GM19043 (cell line): ENCODE results near the gene APOL4.
"Not testable (repeated sequence)": the region's sequence is repeated elsewhere in the genome, so short reads cannot be mapped to it uniquely, and the experiment has no call there.

Source experiments
- ATAC-seq: cut with Tn5 transposase; IDR thresholded peaks from one replicate; pipeline ENCODE4 v1.9.1; 2021; ENCODE audit warnings: low read depth; ENCODE audit not compliant: unreplicated experiment

Gene APOL4

DNA sequence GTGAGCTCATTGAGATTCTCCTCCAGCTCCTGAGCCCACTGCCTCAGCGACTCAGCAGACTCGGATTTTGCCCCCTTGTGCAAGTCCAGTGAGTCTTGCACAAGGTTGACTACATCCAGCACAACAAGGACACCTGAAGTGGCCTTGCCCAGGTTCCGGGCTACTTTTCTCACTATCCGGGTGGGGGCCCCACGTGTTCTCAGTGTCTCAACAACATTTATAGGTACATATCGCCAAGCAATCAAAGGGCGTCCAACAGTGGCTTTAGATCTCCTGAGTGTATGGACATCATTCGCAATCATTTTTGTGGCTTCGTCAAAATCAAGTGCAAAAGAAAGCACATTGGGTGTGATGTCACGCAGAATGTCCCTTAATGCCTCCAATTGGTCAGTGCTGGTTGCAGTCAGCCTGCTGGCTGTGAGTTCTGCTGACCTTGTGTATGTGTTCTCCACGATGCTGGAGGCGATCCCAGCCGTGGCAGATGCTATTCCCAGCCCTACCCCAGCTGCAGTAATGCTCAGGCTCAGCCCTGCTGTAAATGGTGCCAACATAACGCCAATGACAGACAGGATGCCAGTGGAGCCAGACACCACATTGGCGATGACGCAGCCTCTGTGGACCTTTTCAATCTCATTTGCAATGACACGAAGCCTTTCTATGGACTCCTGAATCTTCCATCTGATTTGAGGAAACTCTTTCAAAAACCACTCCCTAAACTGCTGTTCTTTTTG lies 10.3 kb downstream of the APOL4 start:
- no peak for ATAC-seq

DNA sequence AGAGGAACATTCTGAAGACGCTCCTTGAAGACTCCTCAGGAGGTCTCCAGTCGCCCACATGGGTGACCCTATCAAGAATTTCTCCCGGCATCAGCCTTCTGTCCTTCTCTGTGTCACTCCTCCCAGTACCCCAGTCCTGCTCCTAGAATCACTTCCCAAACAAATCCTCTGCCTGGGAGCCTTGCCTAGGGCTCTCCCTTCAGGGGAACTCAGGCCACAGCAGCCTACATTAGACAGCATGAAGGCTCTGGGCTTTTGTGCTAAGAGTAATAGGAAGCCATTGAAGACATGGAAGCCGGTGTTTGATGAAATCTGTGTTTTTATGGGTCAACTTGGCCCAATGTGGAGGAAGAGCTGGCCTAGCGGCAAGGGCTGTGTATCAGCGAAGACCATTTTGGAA lies 13.7 kb downstream of the APOL4 start:
- not testable (repeated sequence) for ATAC-seq

- ATAC-seq: no peak
Measured at GRCh38 chr22:36185828-36186624, 15.6 kb downstream of the APOL4 start.

GRCh38 chr22:36184433-36185025 lies 17.1 kb downstream of the APOL4 start:
- ATAC-seq: no peak

GRCh38 chr22:36183446-36183845 lies 18.2 kb downstream of the APOL4 start:
- ATAC-seq: no peak

GRCh38 chr22:36182857-36183256 lies 18.8 kb downstream of the APOL4 start:
- ATAC-seq: no peak

GRCh38 chr22:36182056-36182455 lies 19.6 kb downstream of the APOL4 start:
- ATAC-seq: no peak

DNA sequence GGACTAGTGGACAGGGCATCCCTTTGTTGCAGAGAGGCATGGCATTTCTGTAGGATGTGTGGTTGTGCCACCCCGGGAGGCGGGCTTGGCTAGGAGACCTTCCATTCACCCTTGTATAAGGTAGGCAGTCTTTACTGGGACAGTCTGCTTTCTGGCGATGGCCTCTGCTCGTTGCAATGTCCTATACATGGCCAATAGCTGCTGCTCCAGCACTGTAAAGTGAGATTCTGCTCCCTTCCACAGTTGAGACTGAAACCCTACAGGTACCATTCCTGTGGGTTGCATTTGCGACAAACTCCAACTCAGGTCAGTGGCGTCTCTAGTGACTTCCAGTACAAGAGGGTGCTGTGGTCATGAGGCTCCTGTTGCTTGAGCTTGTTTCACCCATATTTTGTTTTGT lies 20.7 kb downstream of the APOL4 start:
- no peak for ATAC-seq

DNA sequence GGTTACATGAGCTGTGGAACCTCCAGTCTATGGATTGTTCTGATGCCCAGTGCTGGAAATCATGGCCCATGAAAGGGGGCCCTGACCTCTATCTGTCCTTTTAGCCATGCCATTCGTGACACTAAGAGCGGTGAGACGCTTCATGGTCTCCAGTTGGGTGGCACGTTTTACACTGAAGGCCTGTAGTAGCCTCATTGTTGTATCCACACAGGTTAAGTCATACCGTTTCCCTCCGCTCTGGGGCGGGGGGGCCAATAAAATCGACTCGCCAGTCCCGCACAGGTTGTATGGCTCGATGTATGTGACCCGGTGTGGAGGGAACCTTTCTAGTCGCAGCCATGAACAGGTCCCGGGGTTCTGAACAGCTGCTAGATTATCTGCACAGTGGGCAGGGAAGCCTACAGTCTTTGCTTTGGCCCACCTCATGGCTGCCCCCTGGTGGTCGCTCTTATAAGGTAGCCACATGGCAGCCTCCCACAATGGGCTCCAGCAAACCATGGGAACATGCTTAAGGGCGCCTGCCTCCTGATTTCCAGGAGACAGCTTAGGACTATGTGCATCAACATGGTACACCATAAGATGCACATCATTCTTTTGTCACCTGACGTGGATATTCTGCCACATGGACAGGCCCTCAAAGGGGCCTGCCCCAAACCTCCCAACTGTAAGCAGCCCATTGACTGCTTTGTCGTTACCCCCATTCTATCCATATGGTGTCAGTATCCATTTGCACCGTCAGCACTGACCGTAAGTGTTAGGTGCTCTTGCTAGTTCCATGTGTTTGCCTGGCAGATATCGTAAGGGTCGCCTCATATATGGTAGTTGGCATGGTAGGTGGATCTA lies 21.4 kb downstream of the APOL4 start:
- no peak for ATAC-seq

DNA sequence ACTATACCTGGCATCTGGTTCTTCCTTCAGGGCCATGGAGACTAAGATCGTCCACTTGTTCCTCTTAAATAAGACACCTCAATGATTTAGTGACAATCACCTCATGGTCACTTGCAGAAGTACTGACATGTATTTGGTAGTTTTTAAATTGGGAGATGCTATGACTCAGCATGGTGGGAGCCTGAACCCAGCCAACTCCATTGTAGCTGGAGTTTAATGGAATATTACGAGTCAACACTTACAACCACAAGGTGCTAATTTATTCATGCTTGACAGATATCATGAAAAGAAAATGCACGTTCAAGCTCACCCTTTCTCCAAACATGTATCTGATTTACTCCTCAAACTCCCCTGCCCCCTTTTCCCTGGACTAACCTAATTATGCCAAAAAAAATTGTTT lies 24.4 kb downstream of the APOL4 start:
- no peak for ATAC-seq

- no peak for ATAC-seq
Measured at GRCh38 chr22:36175892-36176291, 25.7 kb downstream of the APOL4 start.

DNA sequence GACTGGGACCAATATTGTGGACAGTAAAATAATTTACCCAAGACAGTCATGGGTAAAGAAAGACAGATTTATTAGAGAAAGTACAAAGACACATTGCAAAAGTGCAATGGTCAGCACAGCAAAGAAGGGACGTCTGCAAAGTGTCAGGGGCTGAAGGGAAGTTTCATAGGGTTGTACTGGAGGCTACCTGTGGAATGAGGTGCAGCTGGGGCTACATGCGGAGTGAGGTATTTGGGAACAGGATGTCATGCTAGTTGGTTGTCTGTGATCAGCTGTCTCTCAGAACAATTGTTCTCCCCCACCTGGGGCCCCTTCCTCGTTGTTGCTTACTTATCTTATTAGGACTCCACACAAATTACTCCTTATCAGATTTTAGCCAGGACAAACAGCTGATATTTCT lies 29.7 kb downstream of the APOL4 start:
- ATAC-seq: no peak

- ATAC-seq: no peak
Measured at GRCh38 chr22:36166518-36167220, 34.9 kb downstream of the APOL4 start.

DNA sequence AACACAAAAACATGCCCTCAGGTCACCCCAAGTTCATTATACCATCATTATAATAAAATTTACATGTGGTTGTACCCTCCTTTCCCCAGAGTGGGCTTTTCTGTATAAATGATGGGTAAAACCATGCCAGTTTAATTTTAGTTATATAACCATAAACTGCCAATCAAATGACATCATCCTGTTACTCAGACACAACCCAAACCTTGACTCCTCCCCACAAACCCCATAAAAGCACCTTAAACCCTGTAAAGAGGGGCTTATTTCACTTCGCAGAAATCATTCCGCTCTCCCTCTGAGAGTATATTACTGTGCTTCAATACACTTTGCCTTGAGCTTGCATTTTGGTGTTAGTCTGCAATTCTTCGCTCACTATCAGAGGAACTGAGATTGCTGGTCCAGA lies 35.5 kb downstream of the APOL4 start:
- ATAC-seq: no peak

DNA sequence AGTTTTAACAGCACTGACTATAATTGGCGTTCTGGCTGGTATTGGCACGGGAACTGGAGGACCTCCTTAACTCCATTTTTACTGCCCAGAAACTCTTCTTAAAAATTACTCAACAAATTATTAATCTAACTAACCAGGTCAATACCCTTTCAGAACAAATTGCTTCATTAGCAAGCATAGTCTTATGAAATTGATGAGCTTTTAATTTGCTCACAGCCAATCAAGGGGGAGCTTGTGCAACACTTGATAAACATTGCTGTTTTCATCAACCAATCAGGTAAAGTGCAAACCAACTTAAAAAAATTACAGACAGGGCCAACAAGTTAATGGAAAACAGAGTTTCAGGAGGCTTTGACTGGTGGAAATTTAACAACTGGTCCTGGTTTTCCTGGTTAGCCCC lies 36.5 kb downstream of the APOL4 start:
- ATAC-seq: no peak

DNA sequence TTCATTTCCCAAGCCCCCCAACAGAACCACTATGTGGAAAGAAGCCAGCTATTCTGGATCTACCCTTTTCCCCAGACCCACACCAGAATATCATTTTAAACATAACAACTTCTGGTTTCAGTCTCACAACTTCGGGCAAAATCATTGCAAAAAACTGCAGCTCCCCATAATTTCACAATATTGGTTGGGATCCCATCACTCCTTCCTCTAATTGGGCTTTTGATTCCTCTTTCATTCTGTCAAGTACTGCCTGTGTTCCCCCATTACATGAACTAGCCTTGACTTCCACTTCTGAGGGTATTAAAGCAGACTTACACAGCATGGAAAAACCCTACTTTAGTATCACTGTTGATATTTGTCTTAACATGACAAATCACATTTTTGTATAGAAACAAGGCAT lies 37.0 kb downstream of the APOL4 start:
- ATAC-seq: no peak

GRCh38 chr22:36163497-36163896 lies 38.1 kb downstream of the APOL4 start:
- ATAC-seq: no peak

GRCh38 chr22:36162127-36163034 lies 39.2 kb downstream of the APOL4 start:
- no peak for ATAC-seq

DNA sequence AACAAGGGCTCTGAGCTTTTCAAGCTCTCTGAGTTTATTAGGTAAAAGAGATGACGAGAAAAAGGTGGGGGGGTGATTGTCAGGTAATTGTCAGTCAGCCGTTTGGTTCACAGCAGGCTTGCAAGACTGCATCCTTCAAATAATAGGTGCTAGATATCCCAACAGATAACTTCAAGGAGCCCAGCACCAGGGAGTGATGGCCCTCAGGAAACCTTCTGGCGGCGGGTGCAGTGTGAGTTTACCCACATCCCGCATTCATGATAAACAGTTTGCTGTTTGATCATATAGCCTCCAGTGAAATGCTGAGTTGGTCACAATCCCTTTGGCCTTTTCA lies 39.8 kb downstream of the APOL4 start:
- ATAC-seq: not testable (repeated sequence)
